Placental epithelial cell (primary cell): ENCODE measurements around the gene PHACTR4. TPM values are rescaled to one million over a fixed set of nuclear protein-coding genes. Genes with fewer than 3 reads are reported as not detected.

Experiments
- small RNA-seq: library from RNA; depleted of rRNA; stranded (forward); fragments of <200 nt; gene quantifications from one replicate; pipeline ENCODE3, GENCODE V24; 2012
- total RNA-seq: library from RNA; depleted of rRNA; stranded (reverse); fragments of >200 nt; gene quantifications from 2 replicates; pipeline ENCODE4 v1.2.3, GENCODE V29; 2012

Gene PHACTR4
- 12.6 and 14.3 TPM in 2 replicates for total RNA-seq

GRCh38 chr1:28369371-28370238 is at the start of gene PHACTR4:
TSS of gene PHACTR4 (plus strand) at chr1:28369740. CDS start at chr1:28407448, 37,708 bp downstream.

GRCh38 chr1:28505406-28506187 is 136.1 kb downstream of the PHACTR4 start, which contains the start of gene RCC1:
TSS of gene RCC1 (plus strand) at chr1:28506043. CDS start at chr1:28529867, 23,824 bp downstream.

Small RNAs within 50 kb of the gene (small RNA-seq; reads per million reads assigned to genes)
- gene RF00019, result not detected
- gene RNU6ATAC27P, result not detected
- not detected for gene SNORA73A
- 9,229 reads per million, percentile 100 among the genes with 10 or more reads in this experiment for gene SNORA73B

Other genes starting within 250 kb of the PHACTR4 start
- gene PTAFR, start 193.1 kb upstream of the PHACTR4 start, total RNA-seq, result not detected in 2 replicates
- gene DNAJC8, start 136.7 kb upstream of the PHACTR4 start, total RNA-seq, result 37.3 and 40.7 TPM in 2 replicates
- gene ATP5IF1, start 133.6 kb upstream of the PHACTR4 start, total RNA-seq, result 98.9 and 103 TPM in 2 replicates
- gene SESN2, start 110.2 kb upstream of the PHACTR4 start, total RNA-seq, result 15.7 and 35.9 TPM in 2 replicates
- gene MED18, start 40.7 kb upstream of the PHACTR4 start, total RNA-seq, result 17.4 and 24.3 TPM in 2 replicates
- gene RCC1, start 136.3 kb downstream of the PHACTR4 start, total RNA-seq, result 27.9 and 38.3 TPM in 2 replicates
- 25.1 and 29.2 TPM in 2 replicates for gene TRNAU1AP, start 183.3 kb downstream of the PHACTR4 start, total RNA-seq
- 1.6 and 2.4 TPM in 2 replicates for gene RAB42, start 222.5 kb downstream of the PHACTR4 start, total RNA-seq